GM19395 (cell line): ENCODE results near the gene ENDOG.

ENCODE experiments used
- ATAC-seq: cut with Tn5 transposase; IDR thresholded peaks from one replicate; pipeline ENCODE4 v1.9.1; 2021; ENCODE audit warnings: mild to moderate bottlenecking, moderate library complexity; ENCODE audit not compliant: unreplicated experiment

ENDOG gene

DNA sequence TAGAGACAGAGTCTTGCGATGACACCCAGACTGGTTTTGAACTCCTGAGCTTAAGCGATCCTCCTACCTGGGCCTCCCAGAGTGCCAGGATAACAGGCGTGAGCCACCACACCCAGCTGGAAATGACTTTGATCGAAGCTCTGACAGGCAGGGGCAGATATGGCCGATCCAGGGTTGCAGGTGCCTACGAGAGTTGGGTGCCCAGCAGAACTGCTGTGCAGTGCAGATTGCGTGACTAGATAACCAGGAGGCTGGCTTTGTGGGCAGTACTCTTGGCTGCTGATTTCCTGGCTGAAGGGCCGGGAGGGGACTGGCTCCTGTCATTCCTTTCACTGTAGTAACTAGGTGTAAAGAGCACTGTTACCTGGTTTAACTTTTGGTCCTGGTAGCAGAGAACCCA, 19.4 kb upstream of the ENDOG start:
- no peak for ATAC-seq

DNA sequence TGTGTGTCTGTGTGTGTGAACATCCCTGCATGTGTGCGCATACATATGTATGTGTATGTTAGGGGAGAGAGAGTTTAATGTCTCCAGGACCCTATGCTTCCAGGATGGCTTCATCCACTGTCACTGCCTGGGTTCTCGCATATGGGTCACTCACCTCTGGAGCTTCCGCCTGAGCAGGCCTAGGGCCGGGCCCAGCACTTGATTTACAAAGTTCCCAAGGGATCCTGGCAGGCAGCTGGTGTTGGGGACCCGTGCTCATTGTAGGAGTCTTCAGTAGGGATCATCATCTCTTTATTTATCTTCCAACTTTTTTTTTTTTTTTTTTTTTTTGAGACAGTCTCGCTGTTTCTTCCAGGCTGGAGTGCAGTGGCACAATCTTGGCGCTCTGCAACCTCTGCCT, 18.2 kb upstream of the ENDOG start:
- no peak for ATAC-seq

DNA sequence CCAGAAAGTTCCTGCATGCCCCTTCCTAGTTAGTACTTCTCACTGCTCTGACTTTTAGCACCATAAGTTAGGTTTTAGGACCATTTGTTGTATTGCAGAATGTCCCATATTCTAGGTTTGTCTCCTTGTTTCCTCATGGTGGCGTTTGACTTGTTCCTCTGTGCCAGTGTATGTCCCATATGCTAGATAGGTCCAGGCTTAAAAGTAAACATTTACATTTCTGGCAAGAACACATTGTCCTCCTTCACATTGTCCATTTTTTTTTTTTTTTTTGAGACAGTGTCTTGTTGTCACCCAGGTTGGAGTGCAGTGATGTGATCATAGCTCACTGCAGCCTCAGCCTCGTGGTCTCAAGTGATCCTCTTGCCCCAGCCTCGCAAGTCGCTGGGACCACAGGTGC, 15.8 kb upstream of the ENDOG start:
- no peak for ATAC-seq

DNA sequence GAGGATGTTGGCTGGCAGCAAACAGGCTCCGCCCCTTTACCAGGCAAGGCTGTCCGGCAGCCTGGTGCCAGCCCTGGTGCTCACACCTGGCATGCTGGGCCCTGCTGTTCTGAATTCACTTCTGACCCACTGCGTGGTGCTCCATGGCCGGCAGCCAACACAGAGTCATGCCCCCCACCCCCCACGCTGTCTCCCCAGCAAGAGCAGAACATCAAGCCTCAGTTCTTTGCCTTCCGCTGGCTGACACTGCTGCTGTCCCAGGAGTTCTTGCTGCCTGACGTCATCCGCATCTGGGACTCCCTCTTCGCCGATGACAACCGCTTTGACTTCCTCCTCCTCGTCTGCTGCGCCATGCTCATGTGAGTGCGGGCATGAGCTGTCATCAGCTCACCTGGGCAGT, 12.6 kb upstream of the ENDOG start:
- no peak for ATAC-seq

DNA sequence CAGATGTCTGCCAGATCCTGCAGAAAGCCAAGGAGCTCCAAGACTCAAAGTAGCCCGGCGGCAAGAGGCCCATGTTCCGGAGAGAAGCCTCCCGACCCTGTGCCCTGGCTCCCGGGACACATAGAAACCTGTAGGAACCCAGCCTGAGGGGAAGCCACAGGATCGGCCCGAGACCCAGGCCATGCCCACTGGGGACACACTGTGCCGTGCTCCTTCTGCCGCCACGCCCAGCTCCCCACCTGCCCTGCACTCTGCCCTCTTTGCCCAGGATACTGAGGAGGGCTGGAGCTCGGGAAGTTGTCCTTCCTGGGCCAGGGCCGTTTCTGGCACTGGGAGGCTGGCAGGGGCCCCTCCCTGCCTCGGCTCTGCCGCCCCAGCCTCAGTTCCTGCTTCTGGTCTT, 10.5 kb upstream of the ENDOG start:
- no peak for ATAC-seq

DNA sequence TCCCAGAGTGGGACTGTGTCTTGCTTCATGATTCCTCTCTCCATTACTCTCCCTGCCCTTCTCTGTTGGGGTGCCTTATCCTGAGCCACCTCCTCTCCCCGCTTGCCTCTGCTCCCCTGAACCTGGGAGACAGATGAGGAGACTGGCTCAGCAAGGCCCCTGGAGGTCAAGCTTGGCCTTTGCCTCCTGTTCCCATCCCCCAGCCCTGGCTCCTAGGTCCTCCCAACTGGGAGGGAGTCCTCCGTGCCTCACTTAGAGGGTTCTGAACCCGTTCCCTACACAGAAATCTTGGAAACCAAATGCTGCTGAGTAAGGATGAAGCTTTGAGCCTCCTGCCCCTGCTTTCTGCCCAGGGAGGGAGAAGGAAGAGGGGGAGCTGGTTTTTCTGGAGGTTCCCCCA, 9.8 kb upstream of the ENDOG start:
- no peak for ATAC-seq

DNA sequence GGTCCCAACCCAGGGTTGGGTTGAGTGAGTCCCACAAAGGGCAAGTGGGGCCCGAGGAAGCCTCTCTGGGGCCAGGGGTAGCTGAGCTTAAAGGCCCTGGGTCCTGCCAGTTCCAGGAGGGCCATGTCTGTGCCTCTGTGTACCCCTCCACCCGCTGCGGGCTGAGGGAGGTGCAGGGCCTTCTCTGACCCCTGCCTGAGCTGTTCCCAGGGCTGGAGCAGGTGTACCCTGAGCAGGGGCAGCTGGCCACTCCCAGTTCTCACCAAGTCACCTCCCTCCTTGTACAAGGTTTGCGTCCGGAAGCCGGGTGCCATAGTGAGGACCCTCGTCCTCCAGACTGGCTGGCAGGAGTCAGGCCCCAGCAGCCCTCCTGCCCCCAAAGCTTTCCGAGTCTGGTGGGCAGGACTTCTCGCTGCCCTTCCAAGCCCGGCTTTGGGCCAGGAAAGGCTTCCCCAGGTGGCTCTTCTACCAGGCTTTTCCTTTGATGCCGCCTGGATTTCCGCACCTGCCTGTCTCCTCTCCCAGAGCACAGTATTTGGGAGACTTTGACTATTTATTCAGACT, 9.2 kb upstream of the ENDOG start:
- no peak for ATAC-seq

DNA sequence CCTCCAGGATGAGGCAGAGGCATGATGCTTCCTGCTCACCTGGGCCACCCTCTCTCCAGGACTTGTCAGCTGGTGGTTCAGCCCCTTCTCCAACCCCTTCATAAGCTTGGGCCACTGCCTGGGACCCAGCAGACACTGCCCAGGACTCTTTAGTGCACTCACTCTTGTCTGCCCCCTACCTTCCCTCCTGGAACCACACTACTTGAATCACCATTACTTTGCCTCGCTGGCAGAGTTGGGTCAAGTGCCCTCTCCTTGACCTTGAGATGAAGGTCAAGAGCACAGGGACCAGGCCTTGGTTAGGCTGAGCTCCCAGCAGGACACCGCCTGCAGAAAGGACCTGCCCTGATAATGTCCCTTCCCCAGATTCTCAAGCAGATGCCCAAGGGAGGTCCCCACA, 8.5 kb upstream of the ENDOG start:
- ATAC-seq = no peak

DNA sequence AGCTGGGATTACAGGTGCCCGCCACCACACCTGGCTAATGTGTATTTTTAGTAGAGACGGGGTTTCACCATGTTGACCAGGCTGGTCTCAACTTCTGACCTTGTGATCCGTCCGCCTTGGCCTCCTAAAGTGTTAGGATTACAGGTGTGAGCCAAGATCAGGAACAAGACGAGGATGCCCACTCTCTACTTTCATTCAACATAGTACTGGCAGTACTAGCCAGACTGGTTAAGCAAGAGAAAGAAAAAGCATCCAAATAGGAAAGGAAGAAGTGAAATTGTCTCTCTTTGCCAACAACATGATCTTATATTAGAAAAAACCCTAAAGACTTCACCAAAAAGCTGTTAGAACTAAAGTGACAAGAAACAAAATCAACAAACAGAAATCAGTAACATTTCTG, 7.4 kb upstream of the ENDOG start:
- ATAC-seq = no peak

DNA sequence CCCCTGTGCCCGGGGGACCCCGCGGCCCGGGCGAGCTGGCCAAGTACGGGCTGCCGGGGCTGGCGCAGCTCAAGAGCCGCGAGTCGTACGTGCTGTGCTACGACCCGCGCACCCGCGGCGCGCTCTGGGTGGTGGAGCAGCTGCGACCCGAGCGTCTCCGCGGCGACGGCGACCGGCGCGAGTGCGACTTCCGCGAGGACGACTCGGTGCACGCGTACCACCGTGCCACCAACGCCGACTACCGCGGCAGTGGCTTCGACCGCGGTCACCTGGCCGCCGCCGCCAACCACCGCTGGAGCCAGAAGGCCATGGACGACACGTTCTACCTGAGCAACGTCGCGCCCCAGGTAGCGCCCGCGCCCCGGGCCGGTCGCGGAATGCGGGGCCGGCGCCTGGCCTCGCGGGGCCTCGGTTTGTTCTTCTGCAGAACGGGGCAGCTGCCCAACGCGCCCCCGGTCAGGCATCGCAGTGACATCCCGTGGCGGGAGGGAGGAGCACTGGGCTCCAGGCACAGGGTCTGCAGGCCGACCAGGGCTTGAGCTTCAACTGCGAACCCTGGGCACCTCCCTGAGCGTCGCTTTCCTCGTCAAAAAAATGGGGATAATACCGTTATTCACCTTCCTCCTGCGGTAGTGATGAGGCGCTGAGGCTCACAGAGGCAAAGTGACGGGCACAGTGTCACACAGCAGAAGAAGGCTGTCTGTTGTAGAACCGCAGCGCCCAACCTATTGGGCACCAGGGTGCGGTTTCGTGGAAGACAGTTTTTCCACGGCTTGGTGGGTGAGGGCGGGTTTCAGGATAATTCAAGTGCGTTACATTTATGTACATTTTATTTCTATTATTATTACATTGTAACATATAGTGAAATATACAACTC, 777 bp downstream of the ENDOG start:
- peak; percentile 26 for ATAC-seq

DNA sequence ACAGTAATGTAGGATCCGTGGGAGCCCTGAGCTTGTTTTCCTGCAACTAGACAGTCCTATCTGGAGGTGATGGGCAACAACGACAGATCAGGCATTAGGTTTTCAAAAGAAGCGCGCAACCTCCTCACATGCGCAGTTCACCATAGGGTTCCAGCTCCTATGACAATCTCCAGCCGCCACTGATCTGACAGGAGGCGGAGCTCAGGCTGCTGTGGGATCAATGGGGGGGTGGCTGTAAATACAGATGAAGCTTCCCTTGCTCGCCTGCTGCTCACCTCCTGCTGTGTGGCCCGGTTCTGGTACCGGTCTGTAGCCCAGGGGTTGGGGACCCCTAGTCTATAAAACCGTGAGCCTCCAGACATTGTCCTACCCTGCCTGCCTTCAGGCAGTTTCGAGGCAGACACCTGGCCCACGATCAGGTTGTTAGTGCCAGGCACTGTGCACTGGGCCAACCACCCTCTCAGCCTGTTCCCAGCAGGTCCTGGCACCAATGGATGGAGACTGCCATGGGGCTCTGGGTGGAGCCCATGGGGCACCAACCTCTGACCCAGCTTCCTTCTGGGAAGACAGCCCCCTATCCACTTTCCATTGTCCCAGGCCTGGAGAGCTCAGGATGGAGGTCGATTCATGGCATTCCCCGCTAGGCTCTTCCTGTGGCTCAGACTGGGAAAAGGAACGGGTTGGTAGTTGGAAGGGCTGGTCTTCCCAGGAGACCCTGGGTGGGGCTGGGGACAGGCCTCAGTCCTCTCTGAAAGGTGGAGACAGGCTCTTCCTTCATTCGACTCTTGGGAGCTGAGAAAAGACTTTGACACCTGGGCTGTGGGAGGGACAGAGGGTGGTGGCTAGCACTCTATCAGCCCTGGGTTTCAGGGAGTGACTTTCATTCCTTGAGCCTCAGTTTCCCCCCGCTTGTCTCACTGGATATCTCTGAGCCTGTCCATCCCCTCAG, 1.7 kb downstream of the ENDOG start:
- ATAC-seq = no peak

DNA sequence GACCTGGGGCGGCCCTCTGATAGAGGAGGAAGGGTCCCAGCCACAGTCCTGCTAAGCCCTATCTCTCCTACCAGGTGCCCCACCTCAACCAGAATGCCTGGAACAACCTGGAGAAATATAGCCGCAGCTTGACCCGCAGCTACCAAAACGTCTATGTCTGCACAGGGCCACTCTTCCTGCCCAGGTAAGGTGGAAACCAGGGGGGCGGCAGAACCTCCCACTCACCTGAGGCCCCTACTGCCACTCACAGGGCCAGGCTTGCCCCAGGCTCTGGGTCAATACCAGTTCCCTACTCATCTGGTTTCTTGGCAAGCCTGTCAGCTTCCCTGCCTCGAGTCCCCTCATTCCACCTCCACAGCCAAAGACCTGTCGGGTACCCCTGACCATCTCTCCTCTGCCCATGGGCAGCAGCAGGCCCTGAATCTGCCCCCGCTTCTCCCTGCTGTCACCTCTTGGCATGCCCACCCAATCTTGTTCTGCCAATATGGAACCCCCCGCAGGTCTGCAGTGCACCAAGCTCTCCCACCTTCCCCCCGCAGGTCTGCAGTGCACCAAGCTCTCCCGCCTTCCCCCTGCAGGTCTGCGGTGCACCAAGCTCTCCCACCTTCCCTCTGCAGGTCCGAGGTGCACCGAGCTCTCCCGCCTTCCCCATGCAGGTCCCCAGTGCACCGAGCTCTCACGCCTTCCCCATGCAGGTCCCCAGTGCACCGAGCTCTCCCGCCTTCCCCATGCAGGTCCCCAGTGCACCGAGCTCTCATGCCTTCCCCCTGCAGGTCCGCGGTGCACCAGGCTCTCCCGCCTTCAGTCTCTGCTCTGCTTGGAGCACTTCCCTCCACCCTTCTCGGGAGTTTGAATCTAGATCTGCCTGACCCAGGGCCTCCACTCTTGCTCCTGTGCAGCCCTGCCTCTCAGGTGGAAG, 2.6 kb downstream of the ENDOG start:
- ATAC-seq = no peak

DNA sequence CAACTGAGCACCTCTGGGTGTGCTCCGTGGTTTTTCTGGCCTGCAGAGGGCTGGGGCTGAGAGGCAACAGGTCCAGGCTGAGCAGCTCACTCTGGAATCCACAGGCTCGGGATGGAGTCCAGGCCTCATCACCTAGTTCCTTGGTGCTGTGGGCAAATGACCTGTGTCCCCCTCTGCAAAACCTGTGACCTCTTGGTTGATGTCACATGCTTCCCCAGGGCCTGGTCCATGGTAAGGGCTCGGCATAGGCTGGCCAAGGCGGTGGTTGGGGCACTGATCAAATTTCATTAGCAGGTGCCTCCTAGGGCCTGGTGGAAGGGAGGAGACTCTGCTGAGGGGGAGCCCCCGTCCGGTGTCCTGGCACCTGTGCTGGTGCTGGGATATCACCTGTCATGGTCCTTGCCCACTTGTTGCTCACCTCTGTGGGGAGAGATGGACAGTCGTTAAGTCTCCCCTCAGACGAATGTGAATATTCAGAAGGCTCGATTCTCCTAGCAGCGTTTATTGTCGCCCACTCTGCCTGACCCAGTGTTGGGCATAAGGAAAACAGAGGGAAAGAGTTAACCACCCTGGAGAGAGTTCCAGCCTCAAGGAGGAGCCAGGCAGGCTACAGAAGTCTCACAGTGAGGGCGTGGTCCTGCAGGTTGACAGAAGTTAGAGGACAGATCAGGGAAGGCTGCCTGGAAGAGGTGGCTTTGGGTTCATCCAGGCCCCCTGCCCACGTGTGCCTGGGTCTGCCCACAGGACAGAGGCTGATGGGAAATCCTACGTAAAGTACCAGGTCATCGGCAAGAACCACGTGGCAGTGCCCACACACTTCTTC, 3.5 kb downstream of the ENDOG start:
- no peak for ATAC-seq

DNA sequence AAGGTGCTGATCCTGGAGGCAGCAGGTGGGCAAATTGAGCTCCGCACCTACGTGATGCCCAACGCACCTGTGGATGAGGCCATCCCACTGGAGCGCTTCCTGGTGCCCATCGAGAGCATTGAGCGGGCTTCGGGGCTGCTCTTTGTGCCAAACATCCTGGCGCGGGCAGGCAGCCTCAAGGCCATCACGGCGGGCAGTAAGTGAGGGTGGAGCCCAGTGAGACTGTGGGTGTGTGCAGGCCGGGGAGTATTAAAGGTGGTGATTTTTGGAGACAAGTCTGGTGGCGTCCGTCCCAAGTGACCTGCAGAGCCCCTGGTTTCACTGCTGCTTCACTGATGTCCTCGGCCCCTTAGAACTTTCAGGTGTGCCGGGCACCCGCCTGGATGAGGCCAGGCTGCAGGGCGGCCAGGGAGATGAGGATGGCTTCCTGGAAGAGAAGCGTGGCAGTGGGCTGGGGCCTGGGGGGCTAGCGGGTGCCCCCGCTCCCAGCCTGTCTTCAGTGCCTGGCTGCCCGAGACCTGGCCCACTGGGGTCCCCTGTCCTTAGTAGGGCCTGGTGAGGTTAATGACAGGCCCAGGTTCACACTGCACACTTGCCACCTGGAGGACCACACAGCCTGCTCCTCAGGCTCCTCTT, 4.2 kb downstream of the ENDOG start:
- ATAC-seq = no peak

DNA sequence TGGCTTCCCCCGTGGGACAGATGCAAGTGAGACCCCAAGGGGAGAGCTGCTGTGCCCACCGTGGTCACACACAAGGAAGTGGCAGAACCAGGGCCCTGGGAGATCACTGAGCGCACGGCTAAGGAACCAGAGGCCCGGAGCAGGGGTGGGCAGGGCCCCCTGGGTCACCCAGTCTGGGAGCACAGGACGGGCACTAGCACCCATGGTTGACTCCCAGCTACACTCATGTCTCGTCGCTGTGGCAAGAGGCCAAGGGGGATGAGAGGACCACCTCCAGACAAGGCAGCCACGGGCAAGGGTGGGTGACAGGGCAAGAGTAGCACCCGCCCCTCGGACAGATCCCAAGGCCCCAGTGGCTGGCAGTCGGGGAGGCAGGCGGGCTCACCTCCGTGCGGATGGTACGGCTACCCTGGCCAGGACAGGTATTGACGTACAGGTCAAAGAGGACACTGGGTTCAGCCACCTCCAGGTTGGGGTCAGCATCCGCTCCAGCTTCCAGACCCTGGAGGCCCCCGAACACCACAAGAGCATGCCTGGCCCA, 5.1 kb downstream of the ENDOG start:
- ATAC-seq = no peak

DNA sequence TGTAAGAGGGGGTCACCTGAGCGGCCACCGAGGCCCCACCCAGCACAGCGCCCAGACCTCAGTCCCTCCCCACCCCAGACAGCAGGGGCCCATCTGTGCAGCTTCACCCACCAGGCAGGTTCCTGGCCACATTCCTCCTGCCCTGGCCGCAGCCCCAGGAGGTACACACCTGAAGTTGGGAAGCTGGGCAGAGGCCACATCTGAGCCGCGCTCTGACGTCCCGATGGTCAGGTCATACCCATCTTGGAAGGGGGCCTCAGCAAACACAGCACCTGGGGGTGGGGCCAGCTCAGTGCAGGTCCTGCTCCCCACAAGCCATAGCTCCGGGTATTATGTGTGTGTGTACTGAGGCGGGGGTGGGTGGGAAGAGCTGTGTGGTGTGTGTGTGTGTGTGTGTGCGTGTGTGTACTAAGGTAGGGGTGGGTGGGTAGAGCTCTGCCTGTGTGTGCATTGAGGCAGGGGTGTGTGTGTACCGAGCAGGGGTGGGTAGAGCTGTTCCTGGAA, 5.7 kb downstream of the ENDOG start:
- ATAC-seq = no peak

DNA sequence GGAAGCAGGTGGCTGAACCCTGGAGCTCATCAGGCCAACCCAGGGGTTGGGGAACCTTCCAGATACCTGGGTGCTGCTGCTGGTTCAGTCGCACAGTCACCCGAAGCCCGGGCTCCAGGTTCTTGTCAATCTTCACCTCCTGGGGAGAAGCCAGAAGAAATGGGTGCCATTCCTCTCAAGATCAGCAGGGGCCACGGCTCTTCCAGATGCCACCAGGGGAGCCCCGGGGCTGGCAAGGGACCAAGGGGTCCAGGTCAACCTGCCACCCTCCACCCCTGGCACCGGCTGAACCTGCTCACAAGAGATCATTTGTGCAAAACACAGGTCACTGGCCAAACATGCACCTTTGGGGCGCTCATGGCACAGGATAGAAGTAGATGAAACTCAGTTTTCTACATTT, 6.6 kb downstream of the ENDOG start:
- ATAC-seq = no peak

DNA sequence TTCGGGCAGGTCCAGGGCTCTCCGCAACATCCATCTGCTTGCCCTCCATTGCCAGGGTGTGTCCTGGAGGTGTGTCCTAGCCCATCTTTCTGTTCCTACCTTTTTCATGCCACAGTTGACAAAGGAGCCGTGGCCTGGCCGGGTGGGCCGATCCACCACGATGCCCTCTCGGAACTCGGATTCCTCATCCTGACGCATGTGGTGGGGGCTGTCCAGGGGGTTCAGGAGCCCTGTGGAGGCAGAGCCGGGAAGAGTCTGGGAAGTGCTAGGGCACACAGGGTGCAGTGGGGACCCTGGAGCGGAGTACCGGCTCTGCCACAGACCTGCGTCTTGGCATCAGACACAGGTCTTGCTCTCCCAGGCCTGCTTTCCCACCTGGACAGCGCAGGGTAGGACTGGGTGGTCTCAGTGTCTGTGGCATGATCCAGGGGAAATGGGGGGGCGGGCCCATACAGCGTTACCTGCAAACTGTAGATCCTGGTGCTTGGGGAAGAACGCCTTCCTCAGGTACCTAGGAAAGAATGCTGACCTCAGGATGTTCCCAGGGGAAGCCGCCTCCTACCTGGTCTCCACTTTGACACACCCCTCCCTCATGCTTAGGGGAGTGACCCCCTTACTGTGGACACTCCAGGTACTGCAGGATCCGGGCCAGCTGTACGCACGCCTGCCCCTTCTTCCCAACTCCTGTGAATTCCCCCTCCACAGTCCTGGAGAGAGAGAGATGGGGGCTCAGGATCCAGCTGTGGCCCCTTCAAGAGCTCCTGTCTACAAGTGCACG, 7.8 kb downstream of the ENDOG start:
- no peak for ATAC-seq
